DMS79 treated with DMSO at 0.1 percent for 48 hours (cell line): ENCODE measurements around the gene ULK4.
"Not testable (repeated sequence)": the region's sequence is repeated elsewhere in the genome, so short reads cannot be mapped to it uniquely, and the experiment has no call there.

Experiments used
- DNase-seq: peaks from one replicate; lab custom pipeline; 2025; lab: John Stamatoyannopoulos, UW

ULK4 gene

GRCh38 chr3:41690766-41691563 is 270.9 kb downstream of the ULK4 start:
- DNase-seq = peak; percentile 34

GRCh38 chr3:41688595-41689380 is 273.1 kb downstream of the ULK4 start:
- no peak for DNase-seq

GRCh38 chr3:41684797-41685735 is 276.8 kb downstream of the ULK4 start:
- no peak for DNase-seq

DNA sequence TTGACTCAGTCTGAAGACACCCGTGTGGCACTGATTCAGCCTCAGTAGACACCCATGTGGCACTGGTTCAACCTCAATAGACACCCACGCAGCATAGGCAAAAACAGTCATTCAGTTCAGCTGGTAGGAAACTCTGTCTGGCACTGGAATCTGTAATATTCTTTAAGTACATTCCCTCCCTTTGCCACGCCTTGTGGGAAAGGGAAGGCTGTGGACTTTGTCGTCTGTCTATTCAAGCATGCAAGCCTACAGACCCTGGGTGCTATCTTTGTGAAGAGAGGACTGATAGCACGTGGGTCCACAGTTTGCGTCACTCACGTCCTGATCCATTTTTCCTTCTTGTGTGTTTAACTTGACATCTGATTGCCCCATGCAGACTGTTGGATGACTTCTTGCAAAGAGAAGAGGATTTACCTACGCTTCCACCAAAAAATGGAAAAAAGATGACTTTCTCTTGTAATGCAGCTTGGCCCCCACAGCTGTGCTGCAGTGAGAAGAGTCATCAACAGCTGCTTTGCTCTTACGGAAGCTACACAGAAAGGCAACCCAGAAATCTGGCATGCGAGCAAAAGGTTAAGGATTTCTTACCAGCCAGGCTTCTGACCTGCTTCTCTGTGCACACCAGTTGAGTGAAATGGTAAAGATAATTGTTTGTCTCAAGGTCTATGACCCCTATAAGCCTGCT is 278.1 kb downstream of the ULK4 start:
- DNase-seq = no peak

GRCh38 chr3:41682996-41683395 is 278.9 kb downstream of the ULK4 start:
- DNase-seq = no peak

DNA sequence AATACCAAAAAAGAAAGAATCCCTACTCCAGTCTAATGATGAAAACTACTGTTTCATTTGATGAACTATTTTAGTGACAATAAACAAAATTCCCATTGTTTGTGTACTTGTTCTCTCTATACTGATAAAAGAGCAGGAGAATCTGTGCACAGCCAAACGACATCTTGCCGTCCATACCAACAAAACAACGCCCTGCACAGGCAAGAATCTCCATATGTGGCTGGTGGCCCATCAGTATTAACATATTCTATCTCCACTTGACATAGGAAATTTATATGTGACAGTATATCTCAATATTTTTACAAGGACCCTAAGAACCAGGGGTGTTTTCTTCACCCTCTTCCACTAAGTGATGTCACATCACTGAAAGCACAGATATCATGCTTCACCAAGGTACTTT is 279.5 kb downstream of the ULK4 start:
- no peak for DNase-seq

DNA sequence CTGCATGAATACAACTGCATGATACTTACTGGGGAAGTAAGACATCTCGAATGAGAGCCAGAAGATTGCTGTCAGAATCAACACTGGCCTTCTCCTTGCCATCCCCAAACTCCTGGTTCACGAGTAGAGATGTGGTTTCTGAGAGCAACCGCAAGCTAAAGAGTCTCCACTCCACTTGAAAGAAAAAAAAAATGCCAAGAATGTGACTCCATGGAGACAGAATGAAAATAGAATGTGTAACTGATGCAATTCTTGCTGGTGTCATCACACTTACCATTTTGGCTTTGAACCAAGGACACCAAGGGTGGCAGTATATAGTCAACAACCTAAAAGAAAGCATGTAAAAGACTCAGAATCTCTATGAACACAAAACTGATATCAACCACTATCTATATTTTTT is 280.4 kb downstream of the ULK4 start:
- peak; percentile 60 for DNase-seq

DNA sequence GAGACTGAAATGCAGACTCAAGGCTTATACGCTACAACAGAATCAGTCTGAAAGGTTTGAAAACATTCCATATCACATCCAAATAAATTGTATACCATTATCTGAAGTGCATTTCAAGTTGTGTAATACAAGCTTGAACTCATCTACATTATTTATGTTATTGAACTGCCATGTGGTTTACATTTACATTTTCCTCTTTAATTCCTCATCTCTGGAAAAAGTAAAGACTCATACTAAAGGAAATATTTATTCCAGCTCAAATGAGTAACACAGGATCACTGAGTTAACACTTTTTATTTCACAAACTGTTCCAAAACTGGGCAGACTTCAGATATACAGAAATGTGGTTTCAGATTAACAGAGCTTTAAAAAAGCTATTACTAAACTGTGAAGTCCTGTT is 282.5 kb downstream of the ULK4 start:
- no peak for DNase-seq

DNA sequence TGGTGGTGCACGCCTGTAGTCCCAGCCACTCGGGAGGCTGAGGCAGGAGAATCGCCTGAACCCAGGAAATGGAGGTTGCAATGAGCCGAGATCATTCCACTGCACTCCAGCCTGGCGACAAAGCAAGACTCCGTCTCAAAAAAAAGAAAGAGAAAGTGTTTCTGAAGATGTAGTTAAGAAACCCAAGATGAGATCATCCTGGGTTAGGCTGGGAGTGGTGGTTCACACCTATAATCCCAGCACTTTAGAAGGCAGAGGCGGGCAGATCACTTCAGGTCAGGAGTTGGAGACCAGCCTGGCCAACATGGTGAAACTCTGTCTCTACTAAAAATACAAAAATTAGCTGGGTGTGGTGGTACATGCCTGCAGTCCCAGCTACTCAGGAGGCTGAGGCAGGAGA is 286.8 kb downstream of the ULK4 start:
- not testable (repeated sequence) for DNase-seq

DNA sequence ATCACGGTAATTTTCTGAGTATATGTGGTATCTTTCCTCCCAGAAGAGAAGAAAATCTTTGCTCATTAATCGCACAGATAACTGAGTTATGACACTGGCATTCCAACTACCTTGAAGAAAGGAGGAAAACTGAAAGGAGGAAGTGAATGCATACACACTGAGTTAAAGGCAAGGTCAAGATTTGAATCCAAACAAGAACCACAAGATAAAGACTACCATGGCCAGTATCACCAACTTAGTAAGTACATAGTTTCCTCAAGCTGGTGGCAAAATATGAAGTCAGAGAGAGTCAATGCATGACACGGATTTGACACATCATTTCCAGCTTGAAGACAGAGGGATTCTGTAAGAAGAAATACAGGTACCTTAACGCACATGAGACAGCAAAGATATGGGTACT is 287.5 kb downstream of the ULK4 start:
- no peak for DNase-seq

DNA sequence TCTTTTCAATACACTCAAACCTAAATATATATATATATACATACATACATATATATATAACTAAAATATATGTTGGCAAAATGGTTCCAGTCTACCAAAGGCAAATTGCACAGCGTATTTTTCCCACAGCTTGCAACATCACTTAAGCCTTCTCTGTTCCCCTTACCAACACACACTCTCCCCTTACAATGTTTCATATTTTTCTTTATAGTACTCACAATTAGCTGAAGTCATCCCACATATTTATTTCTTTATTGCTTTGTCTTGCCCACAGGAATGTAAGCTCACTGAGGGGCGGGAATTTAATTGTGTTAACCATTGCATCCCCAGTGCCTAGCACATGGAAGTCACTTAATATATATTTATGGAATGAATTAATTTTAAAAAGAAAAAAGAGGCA is 288.3 kb downstream of the ULK4 start:
- no peak for DNase-seq

DNA sequence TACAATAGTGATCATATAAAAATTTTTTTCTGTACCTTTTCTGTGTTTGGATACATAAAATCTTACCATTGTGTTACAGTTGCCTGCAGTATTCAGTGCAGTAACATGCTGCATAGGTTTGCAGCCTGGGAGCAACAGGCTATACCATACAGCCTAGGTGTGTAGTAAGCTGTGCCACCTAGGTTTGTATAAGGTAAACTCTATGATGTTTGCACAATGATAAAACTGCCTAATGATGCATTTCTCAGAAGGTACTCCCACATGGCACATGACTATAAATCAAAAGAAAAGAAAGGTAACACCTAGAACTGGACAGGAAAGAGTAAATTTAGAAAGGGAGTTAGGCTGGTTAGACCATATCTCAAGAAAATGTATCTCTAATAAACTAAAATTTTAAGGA is 293.5 kb downstream of the ULK4 start:
- no peak for DNase-seq

DNA sequence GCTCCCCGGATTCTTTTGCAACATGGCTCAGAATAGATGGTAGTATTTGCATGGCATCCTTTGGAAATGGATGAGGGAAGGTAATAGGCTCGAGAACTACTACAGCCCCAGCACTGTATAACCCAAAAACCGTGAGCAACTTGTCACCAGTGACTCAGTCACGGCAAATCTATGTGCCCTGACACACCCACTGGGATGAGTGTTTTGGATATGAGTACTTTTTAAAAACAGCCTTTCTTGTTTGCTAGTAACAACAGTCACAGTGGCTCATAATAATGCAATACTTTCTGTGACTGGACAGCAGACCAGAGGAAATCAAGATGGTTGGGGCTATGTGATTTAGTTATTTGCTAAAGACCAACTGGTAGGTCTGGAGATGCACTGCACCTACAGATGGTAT is 299.6 kb downstream of the ULK4 start:
- DNase-seq = no peak

DNA sequence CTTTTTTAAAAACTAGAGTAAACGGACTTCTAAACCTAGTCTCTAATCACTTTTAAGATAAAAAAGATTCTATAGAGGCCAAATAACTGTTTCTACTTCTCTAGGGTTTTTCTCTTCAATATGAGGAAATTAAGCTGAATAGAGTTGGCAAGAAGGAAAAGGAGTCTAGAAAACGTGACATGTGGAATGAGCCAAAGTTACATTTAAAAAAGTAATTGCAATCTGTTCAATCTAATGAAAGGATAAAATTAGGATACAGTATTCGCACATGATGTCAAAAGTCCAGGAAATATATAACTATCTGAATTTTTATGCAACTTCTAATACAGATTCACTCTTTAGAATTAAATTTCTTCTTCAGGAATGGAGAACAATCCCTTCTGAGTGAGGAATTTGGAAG is 300.1 kb downstream of the ULK4 start:
- no peak for DNase-seq

GRCh38 chr3:41660510-41660909 is 301.4 kb downstream of the ULK4 start:
- DNase-seq = no peak

- no peak for DNase-seq
Measured at GRCh38 chr3:41653571-41654239, 308.2 kb downstream of the ULK4 start.

DNA sequence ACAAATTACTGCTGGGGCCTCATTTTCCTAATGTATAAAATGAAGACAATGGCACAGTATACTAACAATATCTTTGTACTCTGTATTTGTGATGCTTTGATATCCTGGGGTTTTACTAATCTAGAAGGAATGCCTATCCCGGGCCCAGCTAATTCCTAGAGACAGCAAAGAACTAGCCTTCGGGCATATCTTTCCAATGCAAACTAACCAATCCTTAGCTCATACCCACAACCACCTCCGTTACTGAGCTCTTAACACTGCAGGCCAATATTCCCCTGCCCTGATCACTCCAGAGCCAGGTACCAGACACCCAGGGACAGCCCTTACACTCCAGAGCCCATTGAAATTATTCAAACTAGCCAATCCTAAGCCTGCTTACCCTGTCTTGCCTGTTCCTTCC is 309.0 kb downstream of the ULK4 start:
- DNase-seq = no peak

DNA sequence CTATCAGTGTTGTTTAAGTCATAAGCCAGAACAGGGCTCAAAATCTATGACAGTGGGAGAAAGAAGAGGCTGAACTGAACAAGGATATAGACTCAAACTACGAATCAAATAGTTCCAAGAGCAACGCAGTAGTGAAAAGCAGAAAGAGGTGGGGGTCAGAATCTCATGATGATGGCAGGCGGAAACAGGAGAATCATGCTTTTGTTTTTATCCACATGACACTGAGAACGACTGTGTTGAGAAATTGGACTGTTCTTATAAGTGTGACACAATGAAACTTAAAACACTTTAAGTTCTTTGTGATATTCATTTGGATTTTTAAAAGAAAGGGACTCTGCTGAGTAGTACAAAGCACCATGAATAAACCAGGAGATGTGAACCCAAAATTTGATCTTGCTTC is 309.4 kb downstream of the ULK4 start:
- DNase-seq = no peak

DNA sequence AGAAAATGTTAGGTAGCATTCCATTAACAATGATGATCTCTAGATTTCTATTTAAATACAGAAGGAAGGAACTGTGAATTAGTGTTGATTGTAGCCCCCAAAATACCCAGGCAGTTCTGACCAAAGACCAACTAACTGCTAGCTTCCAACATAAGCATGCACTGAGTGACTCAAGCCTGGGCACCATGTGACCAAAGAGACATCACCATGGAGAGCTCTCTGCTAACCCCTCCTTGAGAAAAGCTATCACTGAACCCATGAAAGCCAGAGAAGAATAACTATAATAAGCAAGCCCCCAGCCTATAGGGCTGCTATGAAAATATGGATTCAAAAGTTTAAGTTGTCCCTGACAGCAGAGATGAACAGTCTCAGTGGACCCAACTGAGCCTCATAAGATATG is 310.2 kb downstream of the ULK4 start:
- no peak for DNase-seq

DNA sequence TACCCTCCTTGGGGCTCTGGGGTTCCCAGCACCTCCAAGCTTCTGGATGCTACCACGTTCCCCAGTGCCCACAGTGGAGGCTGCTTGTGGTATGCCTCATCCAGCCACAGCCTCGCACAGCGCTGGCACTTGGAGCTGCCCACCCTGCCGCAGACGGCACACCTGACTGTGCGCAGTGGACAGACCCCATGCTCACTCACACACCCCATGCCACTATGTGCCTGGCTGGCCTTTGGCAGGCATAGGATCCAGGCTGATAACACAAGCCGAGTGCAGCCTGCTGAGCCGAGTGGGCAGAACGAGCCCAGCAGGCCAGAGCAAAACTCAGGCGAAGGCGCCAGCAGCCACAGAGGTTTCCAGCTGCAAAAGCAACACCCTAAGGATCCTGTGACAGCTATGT is 311.5 kb downstream of the ULK4 start:
- no peak for DNase-seq

- no peak for DNase-seq
Measured at GRCh38 chr3:41649129-41649739, 312.7 kb downstream of the ULK4 start.
